Fibroblast of upper back skin (primary cell): ENCODE data around the gene CD244.
"Not testable (repeated sequence)": the region's sequence is repeated elsewhere in the genome, so short reads cannot be mapped to it uniquely, and the experiment has no call there.

Experiments used
- DNase-seq: peaks from one replicate; pipeline ENCODE4 v3.0.0-alpha.2; 2013

CD244 gene, protein sequence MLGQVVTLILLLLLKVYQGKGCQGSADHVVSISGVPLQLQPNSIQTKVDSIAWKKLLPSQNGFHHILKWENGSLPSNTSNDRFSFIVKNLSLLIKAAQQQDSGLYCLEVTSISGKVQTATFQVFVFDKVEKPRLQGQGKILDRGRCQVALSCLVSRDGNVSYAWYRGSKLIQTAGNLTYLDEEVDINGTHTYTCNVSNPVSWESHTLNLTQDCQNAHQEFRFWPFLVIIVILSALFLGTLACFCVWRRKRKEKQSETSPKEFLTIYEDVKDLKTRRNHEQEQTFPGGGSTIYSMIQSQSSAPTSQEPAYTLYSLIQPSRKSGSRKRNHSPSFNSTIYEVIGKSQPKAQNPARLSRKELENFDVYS

DNA sequence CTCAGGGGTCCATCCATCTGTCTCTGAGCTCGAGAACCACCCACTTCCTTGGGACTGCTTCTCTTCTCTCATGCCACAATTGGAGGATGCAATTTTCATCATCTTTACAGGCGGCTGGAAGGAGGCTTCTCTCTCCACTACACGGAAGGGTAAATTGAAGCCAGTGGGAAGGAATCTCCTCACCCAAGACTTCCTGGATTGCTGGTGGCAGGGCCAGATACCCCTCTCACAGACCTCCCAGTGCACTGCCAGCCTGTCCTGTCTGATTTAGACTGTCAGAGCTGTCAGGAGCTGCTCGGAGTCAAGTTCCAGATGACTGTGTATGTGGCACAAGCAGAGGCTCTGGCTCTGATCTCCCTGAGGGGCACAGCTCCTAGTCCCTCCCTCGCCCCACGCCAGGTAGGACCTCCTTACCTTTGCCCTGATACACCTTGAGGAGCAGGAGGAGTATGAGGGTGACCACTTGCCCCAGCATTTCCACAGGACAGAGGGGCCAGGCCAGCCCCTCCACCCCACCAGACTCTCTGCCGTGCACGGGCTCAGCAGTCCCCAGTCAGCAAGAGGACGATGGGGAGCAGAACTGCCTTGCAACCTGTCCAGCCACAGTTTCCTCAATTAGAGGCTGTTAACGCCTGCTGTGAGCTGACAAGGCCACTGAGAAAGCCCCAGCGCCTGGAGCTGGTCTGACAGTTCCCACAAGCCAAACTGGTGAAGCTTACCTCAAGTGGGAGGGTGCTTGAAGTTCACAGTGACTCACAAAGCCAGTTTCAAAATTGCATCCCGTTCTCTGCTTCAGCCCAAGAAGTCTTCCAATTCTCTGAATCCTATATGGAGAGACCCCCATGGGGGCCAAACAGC is at the start of gene CD244:
CD244 (minus strand) TSS at position 685 of the 858 bp plus-strand sequence; CDS start at position 475, 210 bp downstream.
- DNase-seq, result no peak

DNA sequence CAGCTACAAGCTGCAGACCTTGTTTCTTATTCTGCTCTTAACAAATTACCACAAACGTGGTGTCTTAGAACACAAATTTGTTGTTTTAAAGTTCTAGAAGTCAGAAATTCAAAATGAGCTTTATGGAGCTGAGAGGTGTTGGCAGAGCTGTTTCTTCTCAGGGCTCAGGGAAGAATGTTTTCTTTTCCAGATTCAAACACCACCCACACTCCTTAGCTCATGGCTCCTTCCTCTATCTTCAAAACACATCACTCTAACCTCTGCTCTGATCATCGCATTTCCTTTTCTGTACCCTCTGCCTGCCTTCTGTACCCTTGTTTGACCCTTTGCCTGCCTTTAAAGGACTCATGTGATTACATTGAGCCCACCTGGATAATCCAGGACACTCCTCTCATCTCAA is 49.2 kb upstream of the CD244 start:
- no peak for DNase-seq

- no peak for DNase-seq
These were observed 48.8 kb upstream of the CD244 start for GRCh38 chr1:160911441-160911840.

GRCh38 chr1:160910170-160910750 is 47.6 kb upstream of the CD244 start:
- DNase-seq, result no peak

- DNase-seq, result no peak
These were observed 45.3 kb upstream of the CD244 start for GRCh38 chr1:160907976-160908375.

- DNase-seq, result no peak
These were observed 42.9 kb upstream of the CD244 start for GRCh38 chr1:160905617-160905989.

DNA sequence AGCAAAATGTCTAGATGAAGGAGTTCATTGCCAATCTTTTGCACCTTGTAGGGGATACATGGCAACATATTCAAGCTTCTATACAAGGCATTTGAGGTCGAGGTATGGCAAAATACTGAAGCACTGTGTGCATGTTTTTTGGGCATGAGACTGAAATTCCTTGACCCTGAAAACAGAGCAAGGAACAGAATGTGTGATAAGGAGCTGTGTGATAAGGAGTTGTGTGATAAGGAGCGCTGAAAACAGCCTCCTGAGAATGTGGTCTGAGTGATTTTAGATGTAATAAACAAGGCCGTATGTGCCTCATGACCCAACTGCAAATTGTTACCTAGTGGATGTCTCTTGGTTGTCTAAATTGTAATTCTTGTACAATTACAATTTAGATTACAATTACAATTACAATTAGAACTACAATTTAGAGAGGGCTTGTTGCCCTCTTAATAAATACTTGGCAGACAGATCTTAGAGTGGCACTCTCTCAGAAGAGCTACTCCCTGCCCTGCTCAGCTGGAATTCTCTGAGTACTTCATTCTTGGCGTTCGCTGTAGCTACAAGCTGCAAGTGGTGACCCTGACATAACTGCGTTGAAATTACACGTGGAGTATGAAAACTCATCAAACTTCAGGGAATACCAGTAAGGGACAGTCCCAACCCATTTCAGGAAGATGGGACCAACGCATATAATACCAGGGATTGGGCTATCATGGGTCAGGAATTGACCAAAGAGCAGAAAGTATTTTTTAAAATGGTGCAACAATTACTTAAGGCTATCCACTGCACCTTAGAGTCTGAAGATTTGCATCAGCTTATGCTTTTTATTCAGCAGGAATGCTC is 42.3 kb upstream of the CD244 start:
- no peak for DNase-seq

GRCh38 chr1:160902251-160902650 is 39.6 kb upstream of the CD244 start:
- not testable (repeated sequence) for DNase-seq

- DNase-seq, result no peak
These were observed 39.1 kb upstream of the CD244 start for GRCh38 chr1:160901768-160902167.

DNA sequence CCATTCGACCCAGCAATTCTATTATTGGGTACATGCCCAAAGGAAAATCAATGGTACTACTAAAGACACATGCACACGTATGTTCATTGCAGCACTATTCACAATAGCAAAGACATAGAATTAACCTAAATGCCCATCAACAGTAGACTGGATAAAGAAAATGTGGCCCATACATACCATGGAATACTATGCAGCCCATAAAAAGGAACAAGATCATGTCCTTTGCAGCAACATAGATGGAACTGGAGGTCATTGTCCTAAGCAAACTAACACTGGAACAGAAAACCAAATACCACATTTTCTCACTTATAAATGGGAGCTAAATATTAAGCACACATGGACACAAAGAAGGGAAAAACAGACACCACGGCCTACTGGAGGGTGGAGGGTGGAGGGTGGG is 38.0 kb upstream of the CD244 start:
- DNase-seq, result not testable (repeated sequence)

DNA sequence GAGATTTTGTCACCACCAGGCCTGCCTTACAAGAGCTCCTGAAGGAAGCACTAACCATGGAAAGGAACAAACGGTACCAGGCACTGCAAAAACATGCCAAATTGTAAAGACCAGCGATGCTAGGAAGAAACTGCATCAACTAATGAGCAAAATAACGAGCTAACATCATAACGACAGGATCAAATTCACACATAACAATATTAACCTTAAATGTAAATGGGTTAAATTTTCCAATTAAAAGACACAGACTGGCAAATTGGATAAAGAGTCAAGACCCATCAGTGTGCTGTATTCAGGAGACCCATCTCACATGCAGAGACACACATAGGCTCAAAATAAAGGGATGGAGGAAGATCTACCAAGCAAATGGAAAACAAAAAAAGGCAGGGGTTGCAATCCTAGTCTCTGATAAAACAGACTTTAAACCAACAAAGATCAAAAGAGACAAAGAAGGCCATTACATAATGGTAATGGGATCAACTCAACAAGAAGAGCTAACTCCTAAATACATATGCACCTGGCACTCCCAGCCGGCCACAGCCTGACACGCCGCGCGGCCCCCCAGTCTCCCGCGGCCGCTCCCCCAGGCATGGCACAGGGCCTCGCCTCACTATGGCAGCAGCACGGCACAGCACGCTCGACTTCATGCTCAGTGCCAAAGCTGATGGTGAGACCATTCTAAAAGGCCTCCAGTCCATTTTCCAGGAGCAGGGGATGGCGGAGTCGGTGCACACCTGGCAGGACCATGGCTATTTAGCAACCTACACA is 31.9 kb upstream of the CD244 start:
- not testable (repeated sequence) for DNase-seq

DNA sequence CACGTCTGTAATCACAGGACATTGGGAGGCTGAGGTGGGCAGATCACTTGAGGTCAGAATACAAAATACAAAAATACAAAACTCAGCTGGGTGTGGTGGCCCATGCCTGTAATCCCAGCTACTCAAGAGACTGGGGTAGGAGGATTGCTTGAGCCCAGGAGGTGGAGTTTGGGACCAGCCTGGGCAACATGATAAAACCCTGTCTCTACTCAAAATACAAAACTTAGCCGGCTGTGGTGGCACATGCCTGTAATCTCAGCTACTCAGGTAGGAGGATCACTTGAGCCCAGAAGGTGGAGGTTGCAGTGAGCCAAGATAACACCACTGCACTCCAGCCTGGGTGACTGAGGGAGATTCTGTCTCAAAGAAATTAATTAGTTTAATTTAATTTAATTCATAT is 28.8 kb upstream of the CD244 start:
- no peak for DNase-seq

GRCh38 chr1:160888926-160889325 is 26.2 kb upstream of the CD244 start:
- no peak for DNase-seq

DNA sequence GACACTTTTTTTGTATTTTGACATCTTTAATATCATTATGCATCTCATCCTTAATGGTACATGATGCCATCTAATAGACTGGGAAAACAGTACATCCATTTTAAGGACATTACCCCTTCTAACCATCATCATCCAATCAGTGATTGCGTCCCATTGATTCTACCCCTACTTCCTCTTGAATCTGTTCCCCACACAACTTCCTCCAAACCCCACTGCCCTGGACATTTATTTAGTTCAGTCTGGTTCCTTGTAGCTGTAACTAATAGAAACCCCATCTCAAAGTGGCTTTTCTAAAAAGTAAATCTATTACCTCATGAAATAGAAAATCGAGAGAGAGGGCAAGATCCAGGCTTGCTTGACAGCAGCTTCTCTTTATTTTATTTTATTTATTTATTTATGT is 24.4 kb upstream of the CD244 start:
- DNase-seq, result no peak

GRCh38 chr1:160885042-160885441 is 22.4 kb upstream of the CD244 start, which contains the start of gene ITLN1:
TSS of gene ITLN1 (minus strand) at chr1:160885180. CDS start at chr1:160884877, 303 bp downstream.
- DNase-seq, result no peak

GRCh38 chr1:160884579-160884978 is 21.9 kb upstream of the CD244 start:
- no peak for DNase-seq

DNA sequence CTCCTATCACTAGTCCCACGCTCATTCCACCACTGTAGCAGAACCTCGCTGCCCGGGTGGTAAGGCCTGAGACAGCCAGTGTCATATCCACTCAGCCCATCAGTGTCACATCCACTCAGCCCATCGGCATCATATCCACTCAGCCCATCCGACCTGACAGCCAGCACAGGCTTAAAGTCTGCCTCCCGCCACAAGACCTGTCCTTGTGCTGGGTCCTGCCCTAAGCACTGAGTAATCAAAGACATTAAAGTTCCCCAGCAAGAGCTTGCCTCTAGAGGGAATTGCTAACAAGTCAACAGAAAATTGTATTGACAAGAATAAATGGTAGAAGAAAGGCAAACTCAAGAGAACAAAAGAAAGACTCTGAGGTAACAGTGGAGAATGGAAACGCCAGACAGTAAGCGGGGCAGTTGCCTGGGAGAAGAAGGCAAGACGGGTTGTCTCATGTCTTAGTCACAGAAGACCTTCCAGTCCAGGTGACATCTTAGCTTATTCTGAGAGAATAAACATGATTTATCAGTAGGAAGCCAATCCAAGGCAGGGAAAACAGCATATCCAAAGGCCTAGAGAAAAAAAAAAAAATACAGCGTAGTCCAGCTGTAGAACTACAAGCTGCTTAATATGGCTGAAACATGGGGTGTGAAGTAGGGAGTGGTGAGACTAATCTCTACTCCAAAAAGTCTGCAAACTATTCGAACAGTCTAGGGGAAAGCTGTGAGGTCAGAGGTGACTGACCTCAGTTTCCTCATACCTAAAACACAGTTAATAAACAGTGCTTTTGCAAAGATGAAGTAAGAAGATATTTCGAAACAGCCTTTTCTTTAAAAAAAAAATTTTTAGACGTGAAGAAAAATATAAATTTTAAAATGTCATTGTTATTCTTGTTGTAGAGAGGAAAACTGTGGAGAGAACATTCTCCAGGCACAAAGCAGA is 21.2 kb upstream of the CD244 start:
- DNase-seq, result no peak

- no peak for DNase-seq
These were observed 19.9 kb upstream of the CD244 start for GRCh38 chr1:160882582-160882981.

GRCh38 chr1:160881264-160881663 is 18.6 kb upstream of the CD244 start:
- not testable (repeated sequence) for DNase-seq

DNA sequence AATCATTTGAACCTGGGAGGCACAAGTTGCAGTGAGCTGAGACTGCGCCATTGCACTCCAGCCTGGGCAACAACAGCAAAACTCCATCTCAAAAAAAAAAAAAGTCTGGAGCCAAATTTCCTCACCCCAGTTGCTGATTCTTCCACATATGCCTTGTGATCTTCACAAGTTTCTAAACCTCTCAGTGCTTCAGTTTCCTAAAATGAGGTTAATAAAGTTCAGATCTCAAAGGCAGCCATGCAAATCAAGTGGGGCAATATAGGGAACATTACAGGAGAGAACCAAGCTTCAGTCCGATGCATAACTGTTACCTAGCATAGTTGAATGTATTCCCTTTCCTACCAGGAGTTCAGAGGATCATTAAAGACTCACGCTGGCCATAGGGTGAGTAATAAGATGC is 17.5 kb upstream of the CD244 start:
- DNase-seq, result no peak

- no peak for DNase-seq
These were observed 16.4 kb upstream of the CD244 start for GRCh38 chr1:160879056-160879455.
